Osteocyte (in vitro differentiated cells): ENCODE measurements around the gene PTPRG. TPM values are rescaled to one million over a fixed set of nuclear protein-coding genes. Genes with fewer than 3 reads are reported as not detected.

ENCODE experiments used
- DNase-seq: peaks from one replicate; pipeline ENCODE4 v3.0.0; 2021; ENCODE audit warnings: mixed read lengths; ENCODE audit not compliant: unreplicated experiment; ENCODE audit errors: extremely low spot score
- H3K27ac Mint-ChIP-seq: one replicate; pipeline ENCODE4 v1.8.0; 2021; ENCODE audit warnings: mild to moderate bottlenecking, mixed read lengths; ENCODE audit not compliant: unreplicated experiment
- H3K27me3 Mint-ChIP-seq: one replicate; pipeline ENCODE4 v1.8.0; 2021; ENCODE audit warnings: mixed read lengths; ENCODE audit not compliant: unreplicated experiment
- H3K36me3 Mint-ChIP-seq: one replicate; pipeline ENCODE4 v1.8.0; 2021; ENCODE audit warnings: mixed read lengths; ENCODE audit not compliant: unreplicated experiment
- H3K4me1 Mint-ChIP-seq: one replicate; pipeline ENCODE4 v1.8.0; 2021; ENCODE audit warnings: mixed read lengths; ENCODE audit not compliant: unreplicated experiment
- H3K4me3 Mint-ChIP-seq: one replicate; pipeline ENCODE4 v1.8.0; 2021; ENCODE audit warnings: mild to moderate bottlenecking, moderate library complexity, mixed read lengths; ENCODE audit not compliant: unreplicated experiment
- H3K9me3 Mint-ChIP-seq: one replicate; pipeline ENCODE4 v1.8.0; 2021; ENCODE audit warnings: mixed read lengths; ENCODE audit not compliant: unreplicated experiment
- CTCF ChIP-seq: fragments of 200-600 bp; sonication (generic); IDR thresholded peaks from 2 replicates; pipeline ENCODE4 v1.5.0; 2021; ENCODE audit warnings: antibody characterized with exemption, mild to moderate bottlenecking, moderate library complexity
- total RNA-seq: library from RNA; stranded (reverse); gene quantifications from 2 replicates; pipeline ENCODE4 v1.2.1, GENCODE V29; 2021

The PTPRG gene
- total RNA-seq, 1 donor from 2014 or later: 48.1 TPM

GRCh38 chr3:62039586-62039985 lies 478.2 kb downstream of the PTPRG start:
- DNase-seq: no peak
- H3K36me3 Mint-ChIP-seq: no peaks in the 10 kb centered on the region
- no peaks in the 10 kb centered on the region for H3K9me3 Mint-ChIP-seq
- no peaks in the 10 kb centered on the region for H3K27me3 Mint-ChIP-seq
- no peak for TF ChIP-seq CTCF
- H3K4me3 Mint-ChIP-seq: no peak overlapping the region
- no peaks in the 10 kb centered on the region for H3K4me1 Mint-ChIP-seq
- H3K27ac Mint-ChIP-seq: no peak overlapping the region

- no peak overlapping the region for H3K4me3 Mint-ChIP-seq
- no peaks in the 10 kb centered on the region for H3K9me3 Mint-ChIP-seq
- H3K4me1 Mint-ChIP-seq: no peaks in the 10 kb centered on the region
- no peaks in the 10 kb centered on the region for H3K36me3 Mint-ChIP-seq
- H3K27me3 Mint-ChIP-seq: no peaks in the 10 kb centered on the region
- TF ChIP-seq CTCF: no peak
- no peak overlapping the region for H3K27ac Mint-ChIP-seq
- DNase-seq: no peak
Observed at GRCh38 chr3:62041681-62042080, 480.3 kb downstream of the PTPRG start.

DNA sequence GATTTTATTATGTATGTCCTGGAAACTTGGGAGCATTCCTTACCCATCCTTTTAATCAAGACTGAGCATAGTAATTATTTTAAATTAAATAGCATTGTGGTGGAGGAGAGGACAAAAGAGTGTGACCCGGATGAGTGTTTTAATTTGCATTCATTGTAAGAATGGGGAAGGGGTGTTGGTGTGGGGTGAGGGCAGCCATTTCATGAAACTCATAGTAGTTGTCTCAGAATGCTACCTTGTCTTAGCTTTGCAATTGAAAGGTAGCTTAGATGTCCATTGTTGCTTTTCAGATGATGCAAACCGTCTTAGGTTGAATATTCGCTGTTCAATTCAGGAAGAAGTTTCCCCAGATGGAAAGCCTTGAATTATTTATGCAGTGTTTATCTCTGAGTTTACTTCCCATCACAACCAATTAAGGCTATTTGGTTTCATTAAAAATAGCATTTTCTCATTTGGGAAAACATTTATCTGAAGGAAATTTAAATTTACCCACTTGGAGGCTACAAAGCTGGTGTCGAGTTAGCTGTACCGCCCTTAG lies 483.6 kb downstream of the PTPRG start:
- no peak overlapping the region for H3K27ac Mint-ChIP-seq
- DNase-seq: no peak
- no peak for TF ChIP-seq CTCF
- no peaks in the 10 kb centered on the region for H3K9me3 Mint-ChIP-seq
- H3K36me3 Mint-ChIP-seq: no peaks in the 10 kb centered on the region
- no peaks in the 10 kb centered on the region for H3K27me3 Mint-ChIP-seq
- H3K4me3 Mint-ChIP-seq: no peak overlapping the region
- no peaks in the 10 kb centered on the region for H3K4me1 Mint-ChIP-seq

- no peaks in the 10 kb centered on the region for H3K4me1 Mint-ChIP-seq
- no peaks in the 10 kb centered on the region for H3K9me3 Mint-ChIP-seq
- no peak overlapping the region for H3K27ac Mint-ChIP-seq
- no peaks in the 10 kb centered on the region for H3K27me3 Mint-ChIP-seq
- TF ChIP-seq CTCF: no peak
- DNase-seq: no peak
- no peak overlapping the region for H3K4me3 Mint-ChIP-seq
- H3K36me3 Mint-ChIP-seq: no peaks in the 10 kb centered on the region
Observed at GRCh38 chr3:62046326-62046725, 485.0 kb downstream of the PTPRG start.

DNA sequence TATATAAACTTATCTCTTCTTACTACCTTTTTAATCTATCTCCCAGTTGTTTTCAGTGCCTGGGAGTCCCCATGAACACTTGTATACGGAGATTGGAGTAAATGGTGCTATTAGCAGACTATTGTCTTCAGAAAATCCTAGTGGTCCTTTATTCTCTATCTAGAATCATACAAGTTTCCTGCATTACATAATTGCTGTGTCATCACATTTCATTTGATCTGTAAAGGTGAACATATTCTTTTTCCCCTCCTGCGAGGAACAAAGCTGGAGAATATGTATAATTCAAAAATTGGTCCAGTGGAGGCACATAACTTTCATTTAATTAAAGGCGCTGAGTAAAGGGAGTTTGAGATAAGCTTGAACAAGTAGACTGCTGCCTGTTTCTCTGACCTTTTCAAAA lies 487.2 kb downstream of the PTPRG start:
- no peak for DNase-seq
- no peak overlapping the region for H3K4me3 Mint-ChIP-seq
- no peak for TF ChIP-seq CTCF
- no peaks in the 10 kb centered on the region for H3K4me1 Mint-ChIP-seq
- H3K27ac Mint-ChIP-seq: no peak overlapping the region
- no peaks in the 10 kb centered on the region for H3K27me3 Mint-ChIP-seq
- H3K9me3 Mint-ChIP-seq: no peaks in the 10 kb centered on the region
- no peaks in the 10 kb centered on the region for H3K36me3 Mint-ChIP-seq
